ENCODE measurements around the gene CD101. TPM values are rescaled to one million over a fixed set of nuclear protein-coding genes. Genes with fewer than 3 reads are reported as not detected.
A peak's percentile ranks its signal among the peaks of the same experiment; 100 is the strongest.

Gene CD101
- total and polyA plus RNA-seq, 2 experiments from 2014 or later: 1.2 to 1.3 TPM

DNA sequence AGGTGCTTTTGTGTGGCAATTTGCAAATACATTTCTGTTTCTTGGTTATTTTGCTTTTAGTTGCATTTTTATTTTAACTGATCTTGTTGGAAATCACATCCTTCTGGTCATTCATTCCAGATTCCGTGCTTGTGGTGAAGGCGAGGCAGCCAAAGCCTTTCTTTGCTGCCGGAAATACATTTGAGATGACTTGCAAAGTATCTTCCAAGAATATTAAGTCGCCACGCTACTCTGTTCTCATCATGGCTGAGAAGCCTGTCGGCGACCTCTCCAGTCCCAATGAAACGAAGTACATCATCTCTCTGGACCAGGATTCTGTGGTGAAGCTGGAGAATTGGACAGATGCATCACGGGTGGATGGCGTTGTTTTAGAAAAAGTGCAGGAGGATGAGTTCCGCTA, 34.8 kb upstream of the CD101 start:
- H3K27ac ChIP-seq (ENCODE audit: low read depth): no peak overlapping the region
- H4K20me1 ChIP-seq (replicated peaks; ENCODE audit: insufficient read depth): no peaks in the 10 kb centered on the region
- no peaks in the 10 kb centered on the region for H3K79me2 ChIP-seq (replicated peaks; ENCODE audit: insufficient read depth)
- no peak overlapping the region for H3K27ac Mint-ChIP-seq
- H3K4me3 ChIP-seq: no peak overlapping the region
- H3K36me3 Mint-ChIP-seq (ENCODE audit: low read depth): peaks cover 22% of the 10 kb centered on the region
- TF ChIP-seq STAT1 (IDR thresholded peaks at IDR 0.05; ENCODE audit: unreplicated experiment): no peak
- no peak overlapping the region for H2AFZ ChIP-seq
- no peaks in the 10 kb centered on the region for H3K27me3 Mint-ChIP-seq (ENCODE audit: insufficient read depth, low read depth, poor library complexity)
- no peaks in the 10 kb centered on the region for H3K9me2 ChIP-seq (ENCODE audit: insufficient read depth)
- no peaks in the 10 kb centered on the region for H3F3A ChIP-seq (replicated peaks; ENCODE audit: low read depth)
- no peak overlapping the region for H3K4me2 ChIP-seq
- DNase-seq (ENCODE audit: low spot score) (no peak), ATAC-seq (no peak)
- no peak overlapping the region for H3K4me3 Mint-ChIP-seq
- H3K4me1 ChIP-seq (ENCODE audit: insufficient read depth): no peaks in the 10 kb centered on the region
- H3K36me3 ChIP-seq (ENCODE audit: insufficient read depth): peaks cover 7% of the 10 kb centered on the region
- no peaks in the 10 kb centered on the region; the same call in 1 of the 3 replicates for H3K4me1 Mint-ChIP-seq
- H3K27me3 ChIP-seq (ENCODE audit: insufficient read depth): no peaks in the 10 kb centered on the region
- no peaks in the 10 kb centered on the region; the same call in 2 of the 3 replicates for H3K9me3 Mint-ChIP-seq

DNA sequence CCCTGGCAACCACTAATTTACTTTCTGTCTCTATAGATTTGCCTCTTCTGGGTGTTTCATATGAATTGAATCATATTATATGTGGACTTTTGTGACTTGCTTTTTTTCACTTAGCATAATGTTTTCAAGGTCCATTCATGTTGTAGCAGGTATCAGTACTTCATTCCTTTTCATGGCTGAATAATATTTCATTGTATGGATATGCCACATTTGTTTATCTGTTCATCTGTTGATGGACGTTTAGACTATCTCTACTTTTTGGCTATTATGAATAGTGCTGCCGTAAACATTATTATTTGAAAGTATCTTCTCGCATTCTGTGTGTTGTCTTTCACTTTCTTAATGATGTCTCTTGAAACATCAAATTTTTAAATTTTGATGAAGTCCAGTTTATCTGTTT, 32.8 kb upstream of the CD101 start:
- no peaks in the 10 kb centered on the region for H3K9me2 ChIP-seq (ENCODE audit: insufficient read depth)
- no peaks in the 10 kb centered on the region for H3F3A ChIP-seq (replicated peaks; ENCODE audit: low read depth)
- Mint-ChIP-seq H3K4me1 (no peaks in the 10 kb centered on the region; the same call in 1 of the 3 replicates), H3K9me3 (peaks cover 9% of the 10 kb centered on the region), H3K36me3 (ENCODE audit: low read depth) (peaks cover 39% of the 10 kb centered on the region), H3K27ac (no peak overlapping the region), H3K4me3 (no peak overlapping the region), H3K27me3 (ENCODE audit: insufficient read depth, low read depth, poor library complexity) (no peaks in the 10 kb centered on the region)
- TF ChIP-seq NANOG (IDR thresholded peaks at IDR 0.05; ENCODE audit: borderline replicate concordance) (no peak), EZH2 (IDR thresholded peaks at IDR 0.05; ENCODE audit: low read depth, unreplicated experiment) (no peak), STAT1 (IDR thresholded peaks at IDR 0.05; ENCODE audit: unreplicated experiment) (no peak)
- no peaks in the 10 kb centered on the region for H3K27me3 ChIP-seq (ENCODE audit: insufficient read depth)
- ATAC-seq (no peak), DNase-seq (ENCODE audit: low spot score) (no peak)
- H3K36me3 ChIP-seq (ENCODE audit: insufficient read depth): peaks cover 7% of the 10 kb centered on the region
- H3K79me2 ChIP-seq (replicated peaks; ENCODE audit: insufficient read depth): no peaks in the 10 kb centered on the region
- H4K20me1 ChIP-seq (replicated peaks; ENCODE audit: insufficient read depth): no peaks in the 10 kb centered on the region
- no peak overlapping the region for H3K4me2 ChIP-seq
- no peak overlapping the region for H2AFZ ChIP-seq
- H3K4me3 ChIP-seq: no peak overlapping the region
- H3K27ac ChIP-seq (ENCODE audit: low read depth): no peak overlapping the region
- no peaks in the 10 kb centered on the region for H3K4me1 ChIP-seq (ENCODE audit: insufficient read depth)

DNA sequence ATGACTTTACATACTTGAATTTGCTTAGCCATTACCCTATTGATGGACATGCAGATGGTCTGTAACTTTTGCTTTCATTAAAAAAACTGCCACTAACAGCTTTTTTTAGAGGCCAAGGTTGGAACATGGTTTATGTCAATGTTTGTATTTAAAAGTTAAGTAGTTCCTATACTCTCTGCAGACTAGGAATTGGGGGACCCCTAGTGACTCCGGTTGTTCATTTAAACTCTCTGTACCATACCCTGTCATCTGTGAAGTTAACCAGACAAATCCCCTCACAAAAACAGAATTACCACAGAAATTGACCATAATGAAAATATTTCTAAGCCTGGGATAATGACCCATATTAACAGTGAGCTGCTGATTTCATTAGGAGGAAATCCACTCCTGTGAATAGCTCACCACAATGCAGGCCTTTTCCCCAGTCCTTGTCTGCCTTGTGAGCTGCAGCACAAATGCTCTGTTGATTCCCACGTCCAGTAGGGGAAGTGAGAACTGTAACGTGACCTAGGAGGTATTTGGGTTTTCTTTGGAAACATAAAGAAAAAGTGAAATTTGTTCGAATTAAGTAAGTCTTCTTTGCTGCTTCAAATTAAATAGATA, 30.2 kb upstream of the CD101 start:
- H3K9me2 ChIP-seq (ENCODE audit: insufficient read depth): no peaks in the 10 kb centered on the region
- Mint-ChIP-seq H3K4me1 (no peaks in the 10 kb centered on the region; the same call in 1 of the 3 replicates), H3K4me3 (no peak overlapping the region), H3K27ac (no peak overlapping the region; the same call in 1 of the 2 replicates), H3K9me3 (peaks cover 35% of the 10 kb centered on the region), H3K36me3 (ENCODE audit: low read depth) (peaks cover 65% of the 10 kb centered on the region), H3K27me3 (ENCODE audit: insufficient read depth, low read depth, poor library complexity) (peaks cover 4% of the 10 kb centered on the region)
- ATAC-seq: peak; percentile 33; the same call in 1 of the 3 replicates
- no peaks in the 10 kb centered on the region for H3K79me2 ChIP-seq (replicated peaks; ENCODE audit: insufficient read depth)
- no peaks in the 10 kb centered on the region for H4K20me1 ChIP-seq (replicated peaks; ENCODE audit: insufficient read depth)
- H3K4me3 ChIP-seq: no peak overlapping the region
- H3K27ac ChIP-seq (ENCODE audit: low read depth): no peak overlapping the region
- TF ChIP-seq, protein P1, sequence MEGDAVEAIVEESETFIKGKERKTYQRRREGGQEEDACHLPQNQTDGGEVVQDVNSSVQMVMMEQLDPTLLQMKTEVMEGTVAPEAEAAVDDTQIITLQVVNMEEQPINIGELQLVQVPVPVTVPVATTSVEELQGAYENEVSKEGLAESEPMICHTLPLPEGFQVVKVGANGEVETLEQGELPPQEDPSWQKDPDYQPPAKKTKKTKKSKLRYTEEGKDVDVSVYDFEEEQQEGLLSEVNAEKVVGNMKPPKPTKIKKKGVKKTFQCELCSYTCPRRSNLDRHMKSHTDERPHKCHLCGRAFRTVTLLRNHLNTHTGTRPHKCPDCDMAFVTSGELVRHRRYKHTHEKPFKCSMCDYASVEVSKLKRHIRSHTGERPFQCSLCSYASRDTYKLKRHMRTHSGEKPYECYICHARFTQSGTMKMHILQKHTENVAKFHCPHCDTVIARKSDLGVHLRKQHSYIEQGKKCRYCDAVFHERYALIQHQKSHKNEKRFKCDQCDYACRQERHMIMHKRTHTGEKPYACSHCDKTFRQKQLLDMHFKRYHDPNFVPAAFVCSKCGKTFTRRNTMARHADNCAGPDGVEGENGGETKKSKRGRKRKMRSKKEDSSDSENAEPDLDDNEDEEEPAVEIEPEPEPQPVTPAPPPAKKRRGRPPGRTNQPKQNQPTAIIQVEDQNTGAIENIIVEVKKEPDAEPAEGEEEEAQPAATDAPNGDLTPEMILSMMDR (conservative IDR thresholded peaks at IDR 0.05; ENCODE audit: low read depth in 2 of 2): no peak
- TF ChIP-seq CREB1 (CRISPR knock-in tag; IDR thresholded peaks at IDR 0.05; ENCODE audit: low read depth) (no peak), NANOG (IDR thresholded peaks at IDR 0.05; ENCODE audit: borderline replicate concordance) (no peak), ZNF114 (CRISPR knock-in tag; IDR thresholded peaks at IDR 0.05) (no peak), POLR2AphosphoS5 (IDR thresholded peaks at IDR 0.05; ENCODE audit: low read depth) (no peak), EZH2phosphoT487 (IDR thresholded peaks at IDR 0.05; ENCODE audit: unreplicated experiment) (no peak), EZH2 (IDR thresholded peaks at IDR 0.05; ENCODE audit: low read depth, unreplicated experiment) (no peak), JUNB (IDR thresholded peaks at IDR 0.05; ENCODE audit: unreplicated experiment) (no peak)
- H2AFZ ChIP-seq: no peak overlapping the region
- peaks cover 20% of the 10 kb centered on the region for H3K36me3 ChIP-seq (ENCODE audit: insufficient read depth)
- H3K4me1 ChIP-seq (ENCODE audit: insufficient read depth): no peaks in the 10 kb centered on the region
- DNase-seq (ENCODE audit: low spot score): no peak
- H3F3A ChIP-seq (replicated peaks; ENCODE audit: low read depth): no peaks in the 10 kb centered on the region
- H3K4me2 ChIP-seq: no peak overlapping the region
- no peaks in the 10 kb centered on the region for H3K27me3 ChIP-seq (ENCODE audit: insufficient read depth)

Measured in GM23338 (cell line).